Osteoblast (primary cell): ENCODE data around the gene FKBP15. TPM values are rescaled to one million over a fixed set of nuclear protein-coding genes. Genes with fewer than 3 reads are reported as not detected.
A peak's percentile ranks its signal among the peaks of the same experiment; 100 is the strongest.

Experiments
- DNase-seq: peaks from one replicate; pipeline ENCODE4 v3.0.0; 2011; ENCODE audit warnings: low spot score, mixed read lengths; ENCODE audit not compliant: insufficient read length; ENCODE audit errors: missing footprints
- H2AFZ ChIP-seq: 2 replicates; pipeline ENCODE4 v1.6.0; 2011; ENCODE audit warnings: mild to moderate bottlenecking, low read length
- H3K27ac ChIP-seq: 2 replicates; pipeline ENCODE4 v1.5.1; 2011; ENCODE audit warnings: mild to moderate bottlenecking, low read depth, low read length, moderate library complexity
- H3K27me3 ChIP-seq: 2 replicates; pipeline ENCODE4 v1.6.0; 2012; ENCODE audit warnings: mild to moderate bottlenecking, control low read depth, inconsistent platforms, low read length, moderate library complexity; ENCODE audit not compliant: insufficient read depth
- H3K36me3 ChIP-seq: 2 replicates; pipeline ENCODE4 v1.5.1; 2011; ENCODE audit warnings: mild to moderate bottlenecking, low read length, control low read depth, moderate library complexity; ENCODE audit not compliant: insufficient read depth
- H3K4me1 ChIP-seq: 2 replicates; pipeline ENCODE4 v1.5.1; 2011; ENCODE audit warnings: mild to moderate bottlenecking, low read length, control low read depth, moderate library complexity; ENCODE audit not compliant: insufficient read depth
- H3K4me2 ChIP-seq: 2 replicates; pipeline ENCODE4 v1.6.0; 2011; ENCODE audit warnings: mild to moderate bottlenecking, low read length; ENCODE audit not compliant: insufficient read depth
- H3K4me3 ChIP-seq: fragments of 200-600 bp; sonication (generic); 3 replicates; pipeline ENCODE4 v1.5.1; 2012; ENCODE audit warnings: mild to moderate bottlenecking, low read length, inconsistent platforms; ENCODE audit not compliant: insufficient read depth
- H3K79me2 ChIP-seq: 2 replicates; pipeline ENCODE4 v1.6.0; 2012; ENCODE audit warnings: mild to moderate bottlenecking, low read length, control low read depth, inconsistent platforms; ENCODE audit not compliant: insufficient read depth
- H3K9me3 ChIP-seq: 2 replicates; pipeline ENCODE4 v1.5.1; 2011; ENCODE audit warnings: low read depth, low read length, control low read depth
- H4K20me1 ChIP-seq: 2 replicates; pipeline ENCODE4 v1.6.0; 2012; ENCODE audit warnings: mild to moderate bottlenecking, low read length, control low read depth; ENCODE audit not compliant: insufficient read depth
- CTCF ChIP-seq: IDR thresholded peaks from 2 replicates; pipeline ENCODE4 v1.5.1; 2011; ENCODE audit warnings: mild to moderate bottlenecking, low read depth, low read length, moderate library complexity; ENCODE audit errors: extremely low read depth
- total RNA-seq: library from RNA; depleted of rRNA; stranded (reverse); fragments of >200 nt; gene quantifications from 2 replicates; pipeline ENCODE4 v1.2.3, GENCODE V29; 2012

FKBP15 gene
- total RNA-seq, 1 donor = 31.8 TPM

GRCh38 chr9:113158446-113158845, 62.6 kb downstream of the FKBP15 start:
- no peak overlapping the region for H2AFZ ChIP-seq
- no peak for DNase-seq
- peaks cover 17% of the 10 kb centered on the region for H3K4me1 ChIP-seq
- no peaks in the 10 kb centered on the region for H4K20me1 ChIP-seq
- H3K9me3 ChIP-seq = no peaks in the 10 kb centered on the region
- H3K79me2 ChIP-seq = peaks cover 28% of the 10 kb centered on the region
- no peak for TF ChIP-seq CTCF
- no peak overlapping the region for H3K27ac ChIP-seq
- H3K4me2 ChIP-seq = no peak overlapping the region
- no peak overlapping the region for H3K4me3 ChIP-seq
- H3K27me3 ChIP-seq = no peaks in the 10 kb centered on the region
- H3K36me3 ChIP-seq = peaks cover 45% of the 10 kb centered on the region

GRCh38 chr9:113156880-113157279, 64.2 kb downstream of the FKBP15 start:
- no peak for DNase-seq
- no peak overlapping the region for H3K4me2 ChIP-seq
- H3K79me2 ChIP-seq = peaks cover 40% of the 10 kb centered on the region
- H3K9me3 ChIP-seq = no peaks in the 10 kb centered on the region
- peaks cover 31% of the 10 kb centered on the region for H3K36me3 ChIP-seq
- no peak overlapping the region for H2AFZ ChIP-seq
- no peaks in the 10 kb centered on the region for H4K20me1 ChIP-seq
- peaks cover 27% of the 10 kb centered on the region for H3K4me1 ChIP-seq
- H3K27me3 ChIP-seq = no peaks in the 10 kb centered on the region
- no peak for TF ChIP-seq CTCF
- H3K27ac ChIP-seq = no peak overlapping the region
- no peak overlapping the region for H3K4me3 ChIP-seq

- Histone ChIP-seq H3K4me3 (no peak overlapping the region), H3K79me2 (peaks cover 46% of the 10 kb centered on the region), H3K9me3 (no peaks in the 10 kb centered on the region), H4K20me1 (no peaks in the 10 kb centered on the region), H3K27me3 (no peaks in the 10 kb centered on the region), H3K36me3 (peaks cover 22% of the 10 kb centered on the region), H3K27ac (no peak overlapping the region), H3K4me2 (no peak overlapping the region), H3K4me1 (peaks cover 30% of the 10 kb centered on the region), H2AFZ (no peak overlapping the region)
- no peak for DNase-seq
- no peak for TF ChIP-seq CTCF
Observed at GRCh38 chr9:113155911-113156588, 65.0 kb downstream of the FKBP15 start.

GRCh38 chr9:113154946-113155345, 66.1 kb downstream of the FKBP15 start:
- no peak overlapping the region for H2AFZ ChIP-seq
- peaks cover 21% of the 10 kb centered on the region for H3K36me3 ChIP-seq
- H4K20me1 ChIP-seq = no peaks in the 10 kb centered on the region
- no peak for TF ChIP-seq CTCF
- DNase-seq = no peak
- H3K27ac ChIP-seq = peak overlapping the region; percentile 30
- no peaks in the 10 kb centered on the region for H3K27me3 ChIP-seq
- H3K4me1 ChIP-seq = peaks cover 30% of the 10 kb centered on the region
- H3K4me2 ChIP-seq = peak overlapping the region; percentile 46
- no peaks in the 10 kb centered on the region for H3K9me3 ChIP-seq
- peaks cover 46% of the 10 kb centered on the region for H3K79me2 ChIP-seq
- no peak overlapping the region for H3K4me3 ChIP-seq
